ENCODE data around the gene GUK1. TPM values are rescaled to one million over a fixed set of nuclear protein-coding genes. Genes with fewer than 3 reads are reported as not detected.
"Not testable (repeated sequence)": the region's sequence is repeated elsewhere in the genome, so short reads cannot be mapped to it uniquely, and the experiment has no call there.

Gene GUK1
- total RNA-seq, 2 experiments from 2014 or later: 289 to 327 TPM

DNA sequence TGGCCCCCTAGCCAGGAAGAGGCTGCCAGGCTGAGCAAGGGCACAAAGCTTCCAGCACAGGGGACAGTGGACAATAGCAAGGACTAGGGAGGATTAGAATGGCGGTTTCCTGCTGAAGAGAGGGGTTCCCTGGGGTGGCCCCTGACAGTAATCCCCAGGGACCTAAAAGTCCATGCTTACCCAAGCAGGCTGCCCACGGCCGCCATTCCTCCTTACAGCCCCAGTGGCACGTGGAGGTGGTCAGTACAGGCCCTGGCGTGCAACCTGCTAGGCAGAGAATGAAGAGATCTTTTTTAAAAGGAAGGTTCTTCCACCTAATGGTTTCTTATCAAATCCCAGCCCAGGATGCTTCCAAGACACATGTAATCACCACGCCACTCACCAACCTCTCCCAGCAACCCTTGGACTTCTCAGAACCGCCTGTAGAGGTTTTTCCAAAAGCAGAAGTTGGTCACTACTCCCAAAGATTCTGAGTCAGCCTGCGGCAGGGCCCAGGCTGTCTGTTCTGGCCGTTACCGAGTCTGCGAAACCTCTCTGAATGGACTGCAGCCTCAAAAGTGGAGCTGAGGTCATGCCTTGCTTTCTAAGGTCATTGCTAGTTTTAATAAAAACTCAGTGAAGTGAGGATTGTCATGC, 31.9 kb upstream of the GUK1 start:
- DNase-seq (no peak), ATAC-seq (ENCODE audit: low read depth) (no peak)
- POLR2A ChIA-PET: interaction anchor here (0.7 to 0.8 kb wide), 3 partner anchors 26 to 351 kb away, joined by 3 to 5 read pairs (median 4); partner anchors contain the start of gene ARF1
- Mint-ChIP-seq H3K27me3 (peaks cover 2% of the 10 kb centered on the region), H3K9me3 (no peaks in the 10 kb centered on the region), H3K4me1 (peaks cover 23% of the 10 kb centered on the region), H3K36me3 (peaks cover 2% of the 10 kb centered on the region), H3K27ac (peak overlapping the region; percentile 96), H3K4me3 (peak overlapping the region; percentile 98)

- Mint-ChIP-seq H3K36me3 (peaks cover 2% of the 10 kb centered on the region), H3K4me3 (peak overlapping the region; percentile 98), H3K27me3 (peaks cover 2% of the 10 kb centered on the region), H3K4me1 (peaks cover 23% of the 10 kb centered on the region), H3K9me3 (no peaks in the 10 kb centered on the region), H3K27ac (peak overlapping the region; percentile 96)
- ATAC-seq (ENCODE audit: low read depth): no peak
- POLR2A ChIA-PET: interaction anchor here (0.7 to 1.7 kb wide), 4 partner anchors 27 to 350 kb away, joined by 3 to 5 read pairs (median 4); partner anchors contain the start of genes ARF1 and IBA57
- no peak for DNase-seq
These were observed 31.4 kb upstream of the GUK1 start for GRCh38 chr1:228108742-228109072.

GRCh38 chr1:228109073-228109961, 30.8 kb upstream of the GUK1 start, which contains the start of gene MRPL55:
MRPL55 (minus strand) TSS chr1:228109299; CDS start chr1:228108260, 1,039 bp downstream.
- Mint-ChIP-seq H3K27ac (peak within 1 kb of the TSS; percentile 96), H3K4me1 (peaks cover 20% of the 10 kb centered on the region), H3K36me3 (peaks cover 2% of the 10 kb centered on the region), H3K4me3 (peak within 1 kb of the TSS; percentile 98), H3K27me3 (peaks cover 2% of the 10 kb centered on the region), H3K9me3 (no peaks in the 10 kb centered on the region)
- ATAC-seq (ENCODE audit: low read depth) (peak; percentile 93), DNase-seq (peak; percentile 100)
- POLR2A ChIA-PET: interaction anchor here (0.6 to 2.0 kb wide), 12 partner anchors 9 to 350 kb away, joined by 3 to 11 read pairs (median 4); partner anchors contain the start of genes ARF1, GUK1, IBA57 and TRIM11

DNA sequence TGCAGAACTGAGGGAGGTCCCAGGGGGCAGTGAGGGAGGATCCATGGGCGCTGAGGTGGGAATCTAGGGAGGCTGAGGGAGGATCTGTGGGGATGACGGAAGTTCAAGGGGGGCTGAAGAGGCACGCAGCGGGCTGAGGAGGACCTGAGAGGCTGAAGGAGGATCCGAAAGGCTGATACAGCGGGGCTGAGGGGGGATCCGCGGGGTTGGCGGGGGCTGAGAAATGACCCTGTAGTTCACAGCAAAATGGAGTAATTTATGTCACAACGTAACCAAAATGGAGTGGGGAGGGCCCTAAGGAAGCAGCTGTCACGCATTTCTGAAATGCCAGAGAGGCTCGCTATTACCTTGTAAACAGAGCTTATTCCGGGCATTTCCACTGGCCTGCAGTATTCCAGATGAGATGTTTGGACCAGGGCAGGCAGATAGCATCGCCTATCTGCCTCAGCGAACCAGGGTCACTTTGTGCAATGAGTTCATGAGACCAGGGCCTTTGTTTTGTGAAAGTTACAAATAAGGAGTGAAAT, 30.1 kb upstream of the GUK1 start:
- peak; percentile 38 for DNase-seq
- peaks cover 2% of the 10 kb centered on the region for H3K27me3 Mint-ChIP-seq
- peak overlapping the region; percentile 98 for H3K4me3 Mint-ChIP-seq
- H3K4me1 Mint-ChIP-seq: peaks cover 16% of the 10 kb centered on the region
- no peak for ATAC-seq (ENCODE audit: low read depth)
- peaks cover 2% of the 10 kb centered on the region for H3K36me3 Mint-ChIP-seq
- POLR2A ChIA-PET: interaction anchor here (0.6 to 2.0 kb wide), 10 partner anchors 8 to 349 kb away, joined by 3 to 11 read pairs (median 4); partner anchors contain the start of genes ARF1, GUK1, IBA57 and TRIM11
- H3K27ac Mint-ChIP-seq: peak overlapping the region; percentile 96
- H3K9me3 Mint-ChIP-seq: no peaks in the 10 kb centered on the region

DNA sequence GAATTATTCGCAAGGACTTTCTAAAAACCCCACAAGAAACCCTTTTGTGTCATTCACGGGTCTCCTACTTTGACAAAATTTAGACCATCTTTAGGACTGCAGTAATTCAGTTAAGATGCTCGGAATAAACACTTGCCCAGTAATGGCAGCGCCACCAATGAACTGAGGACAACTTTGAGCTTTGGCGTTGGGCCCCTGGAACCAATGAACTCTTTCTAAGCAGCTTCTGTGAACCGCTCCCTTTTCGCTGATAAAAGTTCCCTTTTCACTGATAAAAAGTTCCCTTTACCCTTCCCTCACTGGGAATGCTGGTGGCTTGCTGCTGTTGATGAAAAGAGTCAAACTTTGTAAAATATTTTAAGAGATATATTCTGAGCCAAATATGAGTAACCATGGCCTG, 29.5 kb upstream of the GUK1 start:
- Mint-ChIP-seq H3K27me3 (peaks cover 2% of the 10 kb centered on the region), H3K27ac (no peak overlapping the region), H3K9me3 (no peaks in the 10 kb centered on the region), H3K4me3 (no peak overlapping the region), H3K4me1 (peaks cover 16% of the 10 kb centered on the region), H3K36me3 (peaks cover 2% of the 10 kb centered on the region)
- POLR2A ChIA-PET: interaction anchor here (0.7 to 2.0 kb wide), 5 partner anchors 26 to 55 kb away, joined by 3 to 11 read pairs (median 4); partner anchors contain the start of genes ARF1, GUK1 and IBA57
- DNase-seq (no peak), ATAC-seq (ENCODE audit: low read depth) (no peak)

DNA sequence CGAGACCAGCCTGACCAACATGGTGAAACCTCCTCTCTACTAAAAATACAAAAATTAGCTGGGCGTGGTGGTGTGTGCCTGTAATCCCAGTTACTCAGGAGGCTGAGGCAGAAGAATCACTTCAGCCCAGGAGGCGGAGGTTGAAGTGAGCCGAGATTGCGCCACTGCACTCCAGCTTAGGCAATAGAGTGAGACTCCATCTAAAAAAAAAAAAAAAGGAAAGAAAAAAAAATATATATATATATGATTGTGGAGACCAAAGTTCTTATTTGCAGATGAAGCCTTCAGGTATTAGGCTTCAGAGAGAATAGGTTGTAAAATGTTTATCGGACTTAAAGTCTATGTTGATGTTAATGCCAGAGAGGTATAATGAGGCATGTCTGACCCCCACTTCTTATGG, 28.8 kb upstream of the GUK1 start:
- not testable (repeated sequence) for H3K4me3 Mint-ChIP-seq; ATAC-seq (ENCODE audit: low read depth)

DNA sequence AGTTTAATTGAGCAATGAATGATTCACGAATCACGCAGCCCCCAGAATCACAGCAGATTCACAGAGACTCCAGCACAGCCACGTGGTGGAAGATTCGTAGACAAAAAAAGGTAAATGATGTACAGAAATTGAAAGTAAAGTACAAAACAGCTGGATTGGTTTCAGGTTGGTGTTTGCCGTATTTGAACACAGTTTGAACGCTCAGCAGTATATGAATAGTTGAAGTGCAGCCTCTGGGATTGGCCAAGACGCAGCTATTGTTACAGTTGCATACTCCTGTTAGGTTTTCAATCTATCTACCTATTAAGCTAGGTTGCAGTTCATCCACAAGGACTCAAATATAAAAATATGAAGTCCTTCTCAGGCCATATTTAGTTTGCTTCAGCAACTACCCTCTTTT, 27.9 kb upstream of the GUK1 start:
- H3K27ac Mint-ChIP-seq: no peak overlapping the region
- no peak for ATAC-seq (ENCODE audit: low read depth)
- H3K9me3 Mint-ChIP-seq: no peaks in the 10 kb centered on the region
- peaks cover 16% of the 10 kb centered on the region for H3K4me1 Mint-ChIP-seq
- no peak overlapping the region for H3K4me3 Mint-ChIP-seq
- H3K27me3 Mint-ChIP-seq: peaks cover 2% of the 10 kb centered on the region
- DNase-seq: no peak
- H3K36me3 Mint-ChIP-seq: peaks cover 4% of the 10 kb centered on the region
- POLR2A ChIA-PET: no interaction called here

More for the DNA sequence above, 28.8 kb upstream of the GUK1 start:
- not testable (repeated sequence) for DNase-seq, H3K36me3 Mint-ChIP-seq, H3K27me3 Mint-ChIP-seq, H3K9me3 Mint-ChIP-seq, H3K27ac Mint-ChIP-seq
- POLR2A ChIA-PET: interaction anchor here (1.4 kb wide), 1 partner anchor 29 kb away, joined by 7 read pairs; the partner anchor contains the start of gene ARF1
- peaks cover 16% of the 10 kb centered on the region for H3K4me1 Mint-ChIP-seq

DNA sequence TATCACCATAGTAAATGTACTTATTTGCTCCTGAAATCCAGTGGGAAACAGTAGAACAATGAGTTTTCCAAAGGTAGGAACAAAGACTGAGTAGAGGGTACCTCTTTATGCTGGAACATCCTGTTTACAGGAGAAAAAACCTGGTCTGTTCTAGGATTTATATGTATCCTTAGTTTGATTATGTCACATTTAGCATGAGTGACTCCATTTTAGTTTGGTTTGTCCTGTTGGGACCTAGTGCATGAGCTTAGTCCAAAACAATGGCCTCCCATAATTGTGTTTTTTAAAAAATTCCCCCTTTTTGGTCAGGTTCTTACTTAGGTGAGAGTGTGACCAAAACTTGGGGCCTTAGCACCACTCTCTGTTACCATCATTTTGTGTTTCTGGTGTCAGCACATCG, 27.5 kb upstream of the GUK1 start:
- peaks cover 2% of the 10 kb centered on the region for H3K9me3 Mint-ChIP-seq
- peaks cover 16% of the 10 kb centered on the region for H3K4me1 Mint-ChIP-seq
- H3K36me3 Mint-ChIP-seq: peaks cover 6% of the 10 kb centered on the region
- H3K4me3 Mint-ChIP-seq: no peak overlapping the region
- ATAC-seq (ENCODE audit: low read depth): no peak
- H3K27ac Mint-ChIP-seq: no peak overlapping the region
- POLR2A ChIA-PET: no interaction called here
- no peak for DNase-seq
- H3K27me3 Mint-ChIP-seq: peaks cover 2% of the 10 kb centered on the region

GRCh38 chr1:228114827-228115226, 25.3 kb upstream of the GUK1 start:
- no peak for ATAC-seq (ENCODE audit: low read depth)
- POLR2A ChIA-PET: no interaction called here
- Mint-ChIP-seq H3K4me3 (no peak overlapping the region), H3K27ac (no peak overlapping the region), H3K36me3 (peaks cover 12% of the 10 kb centered on the region), H3K4me1 (peaks cover 5% of the 10 kb centered on the region), H3K27me3 (peaks cover 2% of the 10 kb centered on the region), H3K9me3 (peaks cover 6% of the 10 kb centered on the region)
- DNase-seq: no peak

DNA sequence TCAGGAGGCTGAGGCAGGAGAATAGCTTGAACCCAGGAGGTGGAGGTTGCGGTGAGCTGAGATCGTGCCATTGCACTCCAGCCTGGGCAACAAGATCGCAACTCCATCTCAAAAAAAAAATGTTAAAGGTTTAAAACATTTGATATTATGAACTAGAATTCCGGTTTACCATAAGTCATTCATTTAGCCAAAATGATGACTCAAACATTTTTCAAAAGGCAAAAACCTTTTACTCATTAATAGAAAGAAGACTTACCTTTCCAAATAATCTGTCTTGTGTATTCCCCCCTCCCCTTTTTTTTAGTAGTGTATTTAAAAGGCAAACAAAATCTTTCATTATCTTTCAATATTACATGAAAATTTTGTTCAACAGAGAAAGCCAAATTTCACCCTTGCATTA, 22.7 kb upstream of the GUK1 start:
- Mint-ChIP-seq H3K4me1 (peaks cover 3% of the 10 kb centered on the region), H3K4me3 (no peak overlapping the region), H3K36me3 (peaks cover 10% of the 10 kb centered on the region), H3K27ac (no peak overlapping the region), H3K27me3 (peaks cover under 1% of the 10 kb centered on the region), H3K9me3 (peaks cover 6% of the 10 kb centered on the region)
- ATAC-seq (ENCODE audit: low read depth): no peak
- POLR2A ChIA-PET: no interaction called here
- DNase-seq: no peak

DNA sequence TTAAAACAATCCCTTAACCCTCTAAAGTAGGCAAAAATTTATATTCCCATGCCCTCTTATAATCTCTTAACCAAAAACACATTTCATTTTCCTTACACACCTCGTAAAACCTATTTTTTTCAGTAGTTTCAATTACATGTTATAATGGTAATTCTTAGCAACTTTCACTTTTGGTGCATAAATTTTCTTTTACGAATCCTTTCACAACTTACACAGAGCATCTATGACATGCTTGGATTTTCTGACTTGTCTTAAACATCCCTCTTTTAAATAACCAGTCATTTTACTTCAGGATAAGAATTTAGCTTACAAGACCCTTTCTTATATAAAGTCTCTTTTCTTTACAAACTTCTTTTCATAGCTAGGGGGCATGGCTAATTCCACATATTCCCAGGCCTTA, 22.0 kb upstream of the GUK1 start:
- DNase-seq (no peak), ATAC-seq (ENCODE audit: low read depth) (no peak)
- peaks cover 5% of the 10 kb centered on the region for H3K27me3 Mint-ChIP-seq
- peaks cover 10% of the 10 kb centered on the region for H3K36me3 Mint-ChIP-seq
- H3K4me1 Mint-ChIP-seq: peaks cover 3% of the 10 kb centered on the region
- no peak overlapping the region for H3K27ac Mint-ChIP-seq
- peaks cover 6% of the 10 kb centered on the region for H3K9me3 Mint-ChIP-seq
- H3K4me3 Mint-ChIP-seq: no peak overlapping the region
- POLR2A ChIA-PET: interaction anchor here (0.8 kb wide), 1 partner anchor 8 kb away, joined by 3 read pairs; no protein-coding TSS in a partner anchor

DNA sequence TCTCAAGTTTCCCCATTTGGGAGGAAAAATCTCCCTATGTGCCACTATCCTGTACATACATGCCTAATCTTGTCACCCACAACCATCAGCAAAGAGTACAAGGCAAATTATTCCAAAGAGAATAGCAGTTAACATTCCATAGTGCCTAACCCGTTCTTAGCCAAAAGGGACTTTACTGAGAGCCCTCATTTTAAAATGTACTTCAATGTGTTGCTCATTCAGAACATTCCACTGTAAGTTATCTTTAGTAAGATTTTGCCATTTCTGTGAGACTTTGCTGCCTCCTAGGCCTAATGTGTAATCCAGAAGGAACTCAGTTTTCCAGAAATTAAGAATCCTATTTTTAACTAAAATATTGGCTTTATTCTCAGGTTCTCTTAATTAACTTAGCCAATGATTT, 19.7 kb upstream of the GUK1 start:
- H3K9me3 Mint-ChIP-seq: peaks cover 6% of the 10 kb centered on the region
- H3K4me3 Mint-ChIP-seq: peak overlapping the region; percentile 64
- no peak overlapping the region for H3K27ac Mint-ChIP-seq
- peaks cover 5% of the 10 kb centered on the region for H3K27me3 Mint-ChIP-seq
- POLR2A ChIA-PET: no interaction called here
- H3K36me3 Mint-ChIP-seq: peaks cover 10% of the 10 kb centered on the region
- DNase-seq (no peak), ATAC-seq (ENCODE audit: low read depth) (no peak)
- peaks cover 5% of the 10 kb centered on the region for H3K4me1 Mint-ChIP-seq

GRCh38 chr1:228120857-228121489, 19.1 kb upstream of the GUK1 start:
- peaks cover 5% of the 10 kb centered on the region for H3K27me3 Mint-ChIP-seq
- DNase-seq: no peak
- H3K9me3 Mint-ChIP-seq: peaks cover 6% of the 10 kb centered on the region
- peak overlapping the region; percentile 64 for H3K4me3 Mint-ChIP-seq
- ATAC-seq (ENCODE audit: low read depth): peak; percentile 68
- POLR2A ChIA-PET: no interaction called here
- peaks cover 6% of the 10 kb centered on the region for H3K4me1 Mint-ChIP-seq
- H3K36me3 Mint-ChIP-seq: peaks cover 10% of the 10 kb centered on the region
- H3K27ac Mint-ChIP-seq: peak overlapping the region; percentile 71

Data from activated naive CD8-positive, alpha-beta T cell treated with anti-CD3 and anti-CD28 coated beads, Interleukin-2, amount 10 ng/mL, durations not matched to agents 7 days and 5 days (primary cell).